ENCODE results near the gene UNC13D.

DNA sequence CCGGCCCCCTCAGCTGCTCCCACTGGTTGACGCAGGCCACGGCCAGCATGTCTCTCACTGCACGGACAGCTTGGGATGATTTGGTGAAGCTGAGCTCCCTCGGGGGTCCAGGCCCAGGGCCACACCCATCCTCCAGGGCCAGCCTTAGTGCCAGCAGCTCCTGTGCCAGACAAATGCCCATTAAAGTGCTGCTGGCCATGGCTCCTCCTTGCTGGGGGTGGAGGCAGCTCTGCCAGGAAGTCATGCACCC lies 31.7 kb upstream of the UNC13D start:
- no peak for TF ChIP-seq EZH2phosphoT487 (IDR thresholded peaks at IDR 0.05; ENCODE audit: insufficient read depth, low read depth)
- TF ChIP-seq EZH2 (IDR thresholded peaks at IDR 0.05; ENCODE audit: insufficient read depth, poor library complexity, severe bottlenecking) = no peak

All from GM23248 (cell line).